SKM-1 (cell line): ENCODE results near the gene FFAR1.

Experiments used
- DNase-seq: peaks from one replicate; lab custom pipeline; 2025; ENCODE audit not compliant: unreplicated experiment; lab: John Stamatoyannopoulos, UW

FFAR1 gene

GRCh38 chr19:35383536-35383935 is 35.8 kb downstream of the FFAR1 start:
- no peak for DNase-seq

GRCh38 chr19:35388277-35389054 is 40.8 kb downstream of the FFAR1 start:
- no peak for DNase-seq

- DNase-seq, result no peak
Measured at GRCh38 chr19:35389192-35389861, 41.6 kb downstream of the FFAR1 start.

- DNase-seq, result no peak
Measured at GRCh38 chr19:35392742-35393715, 45.3 kb downstream of the FFAR1 start.

- DNase-seq, result no peak
Measured at GRCh38 chr19:35395382-35396199, 47.9 kb downstream of the FFAR1 start.

- no peak for DNase-seq
Measured at GRCh38 chr19:35396240-35396885, 48.7 kb downstream of the FFAR1 start.

- DNase-seq, result no peak
Measured at GRCh38 chr19:35397064-35397463, 49.4 kb downstream of the FFAR1 start.
